HG03108 (cell line): ENCODE measurements around the gene MLKL.

Source experiments
- ATAC-seq: cut with Tn5 transposase; IDR thresholded peaks from one replicate; pipeline ENCODE4 v1.9.1; 2021; ENCODE audit warnings: moderate library complexity; ENCODE audit not compliant: unreplicated experiment

MLKL gene

DNA sequence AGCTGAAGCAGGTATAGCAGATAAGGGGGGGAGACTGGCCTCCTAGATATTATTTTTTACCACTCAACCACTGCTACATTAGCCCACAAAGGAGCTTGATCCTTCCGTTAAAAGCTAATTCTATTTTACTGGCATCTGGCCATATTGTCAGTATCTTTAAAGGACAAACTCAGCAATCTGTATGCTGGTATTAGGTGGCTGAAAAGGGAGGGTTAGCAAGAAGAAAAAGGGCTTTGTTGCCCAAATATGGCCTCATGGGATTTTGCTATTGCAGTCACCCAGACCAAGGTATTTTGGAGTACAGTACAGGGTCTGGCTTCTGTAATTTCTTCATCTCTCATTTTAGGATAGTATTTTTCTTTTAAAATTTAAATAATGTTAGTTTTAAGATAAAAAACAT is 48.4 kb downstream of the MLKL start:
- no peak for ATAC-seq

DNA sequence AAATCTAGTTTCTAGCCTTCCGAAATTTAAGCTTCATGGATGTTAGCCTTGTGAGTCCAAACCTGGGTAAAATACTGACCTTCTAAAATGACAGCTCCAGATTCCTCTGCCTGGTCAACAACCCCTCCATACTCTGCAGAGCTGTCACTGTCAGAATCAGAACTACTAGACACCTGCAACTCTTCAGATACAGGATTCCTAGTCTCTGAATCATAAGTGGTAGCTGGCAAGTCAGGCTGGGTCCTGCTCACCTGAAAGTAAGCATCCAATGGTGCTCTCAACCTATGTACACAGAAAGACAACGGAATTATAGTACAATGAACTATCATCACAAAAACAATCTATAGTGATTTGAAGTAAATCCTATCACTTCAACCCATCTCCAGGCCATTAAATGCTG is 48.8 kb downstream of the MLKL start:
- ATAC-seq = no peak

DNA sequence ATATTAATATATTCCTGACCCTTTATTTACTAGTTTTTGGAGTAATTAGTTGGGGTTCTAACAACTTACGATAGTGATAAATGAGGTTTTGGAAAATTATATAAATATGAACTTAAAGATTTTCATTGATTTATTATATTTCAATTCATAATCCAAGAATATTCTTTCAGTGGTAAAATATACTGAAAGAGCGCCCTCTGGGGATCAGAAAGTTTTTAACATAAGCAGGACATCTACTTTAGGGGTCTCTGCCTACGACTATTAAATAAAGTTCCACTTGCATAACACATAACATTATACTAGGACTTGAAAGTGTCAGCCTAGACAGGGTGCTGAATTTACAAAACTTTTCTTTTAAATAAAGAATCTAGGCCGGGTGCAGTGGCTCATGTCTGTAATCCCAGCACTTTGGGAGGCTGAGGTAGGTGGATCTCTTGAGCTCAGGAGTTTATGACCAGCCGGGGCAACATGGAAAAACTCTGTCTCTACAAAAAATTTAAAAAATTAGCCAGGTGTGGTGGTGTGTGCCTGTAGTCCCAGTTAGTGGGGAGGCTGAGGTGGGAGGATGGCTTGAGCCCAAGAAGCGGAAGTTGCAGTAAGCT is 49.6 kb downstream of the MLKL start:
- no peak for ATAC-seq

DNA sequence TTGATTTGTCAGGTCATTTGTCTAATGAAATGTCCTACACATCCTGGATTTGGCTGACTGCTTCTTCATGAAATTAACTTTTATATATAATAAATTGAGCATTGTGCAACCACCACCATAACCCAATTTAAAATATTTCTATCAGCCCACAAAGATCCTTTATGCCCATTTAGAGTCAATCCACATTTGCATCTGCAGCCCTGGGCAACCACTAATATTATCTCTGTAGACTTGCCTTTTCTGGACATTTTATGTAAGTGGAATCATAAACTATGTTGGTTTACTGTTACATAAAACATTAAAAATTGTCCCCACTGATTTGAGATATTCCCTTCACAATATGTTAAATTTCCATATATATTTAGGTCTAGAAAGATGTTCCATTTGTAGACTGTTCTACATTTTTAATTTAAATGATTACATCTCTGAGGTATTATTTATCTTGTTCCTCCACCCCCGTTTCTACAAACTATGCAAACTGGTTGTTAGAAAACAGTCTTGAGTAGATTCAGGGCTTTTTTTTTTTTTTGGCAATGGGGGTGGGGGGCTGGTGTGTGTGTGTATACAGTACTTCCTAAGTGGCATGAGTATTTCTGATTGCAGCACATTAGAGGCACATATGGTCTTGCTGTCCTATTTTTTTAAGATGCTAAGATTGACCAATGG is 50.7 kb downstream of the MLKL start:
- no peak for ATAC-seq

DNA sequence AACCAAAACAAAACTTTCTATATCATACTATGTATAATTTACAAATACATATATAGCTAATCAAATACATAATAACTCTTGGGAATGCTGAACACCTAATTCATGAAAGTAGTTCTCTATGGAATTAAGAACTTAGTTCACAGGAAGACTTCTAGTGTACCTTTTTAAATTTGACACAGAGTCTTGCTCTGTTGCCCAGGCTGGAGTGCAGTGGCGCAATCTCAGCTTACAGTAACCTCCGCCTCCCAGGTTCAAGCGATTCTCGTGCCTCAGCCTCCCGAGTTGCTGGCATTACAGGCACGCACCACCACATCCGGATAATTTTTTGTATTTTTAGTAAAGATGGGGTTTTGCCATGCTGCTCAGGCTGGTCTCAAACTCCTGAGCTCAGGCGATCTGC is 58.7 kb downstream of the MLKL start:
- no peak for ATAC-seq

DNA sequence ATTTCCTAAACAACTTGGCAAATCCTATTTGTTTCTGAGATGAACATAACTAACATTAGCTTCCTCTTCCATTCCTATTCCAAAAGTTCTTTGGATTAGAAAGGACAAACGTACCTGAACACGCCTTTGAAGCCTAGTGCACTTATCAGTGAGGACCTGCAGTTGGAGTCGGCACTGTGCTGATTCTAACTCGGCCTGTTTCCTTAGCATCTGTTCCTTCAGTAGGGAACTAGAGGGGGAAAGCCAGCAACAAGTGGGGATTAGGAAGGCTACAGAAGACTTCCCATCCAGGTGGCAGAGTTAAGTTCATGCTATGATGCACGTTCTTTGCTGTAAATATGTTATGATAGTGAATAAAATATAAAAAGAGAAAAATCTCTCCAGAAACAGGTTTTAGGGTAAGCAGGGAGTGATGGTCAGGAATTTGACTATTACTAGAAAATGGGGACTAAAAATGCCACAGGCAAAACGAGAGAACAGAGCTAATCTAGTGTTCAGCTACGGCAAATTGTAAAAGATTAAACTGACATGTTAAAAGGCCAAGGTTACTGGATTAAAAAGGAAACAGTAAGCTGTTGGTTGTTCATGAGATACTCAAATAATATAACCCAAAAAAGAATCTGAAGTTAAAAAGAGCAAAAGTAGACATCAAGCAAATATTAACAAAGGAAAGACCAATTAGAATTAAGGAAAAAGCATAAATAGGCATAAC is 62.8 kb downstream of the MLKL start:
- ATAC-seq = no peak

DNA sequence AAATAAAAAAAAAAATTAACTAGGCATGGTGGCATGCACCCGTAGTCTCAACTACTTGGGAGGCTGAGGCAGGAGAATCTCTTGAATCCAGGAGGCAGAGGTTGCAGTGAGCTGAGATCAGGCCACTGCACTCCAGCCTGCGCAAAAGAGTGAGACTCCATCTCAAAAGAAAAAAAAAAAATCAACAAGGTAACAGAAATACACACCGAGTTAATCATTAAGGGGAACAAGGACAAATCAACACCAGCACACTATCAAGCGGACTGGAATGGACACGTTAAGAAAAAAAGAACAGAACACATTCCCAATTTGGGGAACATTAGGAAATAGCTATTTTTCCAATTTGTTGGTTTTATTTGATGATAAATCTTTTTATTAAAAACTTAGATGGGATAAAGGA is 65.4 kb downstream of the MLKL start:
- no peak for ATAC-seq

DNA sequence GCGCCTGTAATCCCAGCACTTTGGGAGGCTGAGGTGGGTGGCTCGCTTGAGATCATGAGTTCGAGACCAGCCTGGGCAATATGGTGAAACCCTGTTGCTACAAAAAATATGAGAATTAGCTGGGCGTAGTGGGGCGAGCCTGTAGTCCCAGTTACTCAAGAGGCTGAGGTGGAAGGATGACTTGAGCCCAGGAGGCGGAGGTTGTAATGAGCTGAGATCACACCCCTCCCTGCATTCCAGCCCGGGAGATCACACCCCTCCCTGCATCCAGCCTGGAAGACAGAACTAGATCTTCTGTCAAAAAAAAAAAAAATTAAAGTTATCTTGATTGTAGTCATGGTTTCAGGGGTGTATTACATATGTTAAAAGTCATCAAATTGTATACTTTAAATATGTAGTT is 67.0 kb downstream of the MLKL start:
- no peak for ATAC-seq

DNA sequence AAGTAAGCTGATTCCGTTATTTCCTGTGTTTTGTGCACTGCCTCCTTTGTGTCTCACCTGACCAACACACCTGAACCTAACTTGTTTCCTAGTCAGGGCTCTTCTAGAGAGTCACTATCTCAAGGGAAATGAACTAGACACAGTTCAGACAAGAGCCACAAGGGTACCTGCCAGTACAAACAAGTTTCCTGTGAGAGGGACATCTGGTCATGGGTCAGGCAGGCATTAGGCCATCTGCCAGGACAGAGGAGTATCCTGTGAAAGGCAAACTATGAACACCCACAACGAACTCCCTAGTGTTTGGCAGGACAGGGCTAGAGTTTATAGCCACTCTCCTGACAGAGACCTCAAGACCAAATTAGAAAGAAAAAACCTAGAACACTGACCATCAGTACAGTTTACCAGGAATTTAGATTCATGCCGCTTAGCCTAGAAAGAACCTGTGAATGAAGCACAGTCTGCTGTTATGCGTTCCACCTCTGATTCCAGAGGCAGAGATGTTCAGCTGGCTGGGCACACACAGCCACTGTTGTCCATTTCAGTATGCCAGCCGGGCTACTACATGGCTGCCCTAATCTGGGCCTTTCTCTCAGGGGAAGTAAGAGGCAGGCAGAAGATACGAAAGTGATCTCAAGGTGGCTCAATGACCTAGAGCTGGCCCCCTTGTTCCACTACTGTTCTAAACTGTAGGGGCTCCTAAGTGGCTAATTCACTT is 73.0 kb downstream of the MLKL start:
- no peak for ATAC-seq

DNA sequence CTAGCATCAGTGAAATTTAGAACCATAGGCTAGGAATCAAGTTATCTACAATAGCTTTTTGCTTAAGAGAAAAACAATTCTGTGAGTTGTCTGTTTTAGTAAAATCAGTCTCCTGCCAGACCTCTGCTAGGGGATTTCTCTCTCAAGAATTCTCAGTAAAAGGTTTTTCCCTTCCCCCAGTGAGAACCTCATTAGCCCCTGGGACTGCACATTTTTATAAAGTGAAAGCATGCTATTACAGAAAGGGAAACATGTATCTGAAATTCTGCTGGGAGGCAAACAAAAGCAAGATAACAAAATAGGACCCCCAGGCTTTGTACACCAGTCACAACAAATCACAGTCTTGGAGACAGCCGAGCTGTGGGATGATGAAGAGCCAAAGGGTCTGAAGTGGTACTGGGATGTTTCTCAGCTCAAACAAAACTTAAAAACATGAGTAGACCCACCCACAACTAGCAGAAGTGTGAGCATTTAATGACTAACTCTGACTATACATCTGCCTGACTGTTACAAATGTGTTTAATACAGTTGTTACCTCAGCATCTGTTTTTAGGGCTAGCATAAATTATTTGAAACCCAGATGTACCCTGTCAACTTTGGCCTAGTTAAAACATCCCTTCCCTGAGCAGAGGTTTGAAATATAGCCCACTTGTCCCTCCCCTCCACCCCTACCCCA is 73.8 kb downstream of the MLKL start:
- ATAC-seq = no peak

DNA sequence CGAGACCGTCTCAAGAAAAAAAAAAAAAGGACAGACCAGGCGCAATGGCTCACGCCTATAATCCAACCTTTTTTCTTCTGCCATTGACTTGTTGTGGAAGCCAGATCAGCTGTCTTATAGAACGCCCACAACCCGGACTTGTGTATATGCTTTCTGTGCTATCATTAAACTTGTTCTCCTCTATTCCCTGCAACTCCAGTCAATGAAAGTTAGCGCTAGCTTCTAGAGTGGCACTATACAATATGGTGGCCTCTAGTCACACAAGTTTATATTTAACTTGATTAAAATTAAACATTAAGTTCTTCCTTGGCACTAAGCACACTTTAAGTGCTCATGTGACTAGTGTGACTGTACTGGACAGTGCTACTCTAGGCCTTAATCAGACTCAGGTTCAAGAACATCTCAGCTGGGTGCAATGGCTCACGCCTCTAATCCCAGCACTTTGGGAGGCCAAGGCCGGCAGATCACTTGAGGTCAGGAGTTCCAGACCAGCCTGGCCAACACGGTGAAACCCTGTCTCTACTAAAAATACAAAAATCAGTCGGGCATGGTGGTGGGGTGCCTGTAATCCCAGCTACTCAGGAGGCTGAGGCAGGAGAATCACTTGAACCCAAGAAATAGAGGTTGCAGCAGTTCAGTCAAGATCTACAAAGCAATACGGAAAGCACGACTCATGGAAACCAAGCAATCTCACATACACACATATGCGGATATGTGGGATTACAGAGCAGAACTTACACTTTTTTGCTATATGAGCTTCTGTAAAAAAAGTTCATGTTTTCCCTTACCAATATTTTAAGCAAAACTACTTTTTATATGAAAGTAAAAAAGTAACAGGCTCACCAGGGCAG is 74.9 kb downstream of the MLKL start:
- no peak for ATAC-seq

DNA sequence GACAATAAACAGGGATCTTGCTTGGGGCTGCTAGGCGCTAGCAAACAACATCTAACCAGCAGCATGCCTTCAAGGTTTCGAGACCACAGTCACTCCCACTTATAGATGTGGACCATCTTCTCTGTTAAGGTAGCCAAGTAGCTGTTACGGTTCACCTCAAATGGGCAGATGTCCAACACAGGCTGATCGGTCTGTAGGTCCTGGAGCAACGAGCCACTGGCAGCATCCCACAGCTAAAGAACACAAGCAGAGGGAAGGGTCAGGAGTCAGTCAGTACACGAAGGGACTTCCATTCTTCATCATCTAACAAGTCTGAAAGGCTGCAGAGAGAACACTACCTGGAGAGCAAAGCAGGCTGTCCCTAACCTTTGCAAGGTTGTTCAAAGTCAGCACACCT is 76.8 kb downstream of the MLKL start:
- ATAC-seq = no peak

DNA sequence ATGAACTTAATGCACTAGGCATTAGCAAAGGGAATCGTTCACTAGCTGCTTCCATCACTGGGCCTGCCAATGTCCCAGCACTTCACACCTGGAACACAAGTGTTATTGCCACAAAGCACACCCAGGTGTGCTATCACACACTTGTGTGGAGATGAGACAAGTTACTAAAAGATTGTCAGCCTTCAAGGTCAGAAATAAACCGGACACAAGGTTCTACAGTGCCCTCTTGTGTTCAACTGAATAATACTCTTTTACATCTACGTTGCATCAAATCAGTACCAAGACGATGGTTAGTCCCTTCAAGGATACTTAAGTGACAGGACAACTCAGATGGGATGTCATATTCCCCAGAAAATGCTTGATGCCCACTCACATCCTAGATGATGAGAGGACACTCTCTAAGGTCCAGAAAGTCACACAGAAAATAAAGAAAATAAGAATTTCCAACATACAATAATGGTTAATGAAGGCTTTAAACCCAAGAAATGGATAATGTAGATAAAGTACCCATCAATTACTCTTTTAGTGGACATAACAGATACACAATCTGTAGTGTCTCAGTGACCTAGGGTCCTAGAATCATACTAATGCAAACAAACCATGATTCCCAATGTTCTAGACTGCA is 77.3 kb downstream of the MLKL start:
- ATAC-seq = no peak

DNA sequence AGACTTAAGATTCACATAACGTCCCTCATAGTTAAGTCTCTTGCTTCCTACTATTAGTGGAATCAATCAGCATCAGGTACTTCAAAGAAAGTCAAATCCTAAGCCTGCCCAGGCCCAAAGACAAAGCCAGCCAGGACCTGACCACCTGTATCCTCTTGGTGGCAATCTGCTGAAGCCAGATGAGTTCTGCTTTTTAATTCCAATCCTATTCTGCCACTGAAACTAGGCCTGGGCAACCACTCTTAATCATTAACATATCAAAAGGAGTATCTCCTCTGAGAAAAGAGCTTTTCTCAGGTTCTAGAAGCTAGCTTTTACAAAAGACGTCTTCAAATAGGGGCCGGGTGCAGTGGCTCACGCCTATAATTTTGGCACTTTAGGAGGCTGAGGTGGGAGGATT is 78.7 kb downstream of the MLKL start:
- ATAC-seq = no peak
